Breast epithelium (tissue), 4 donors: ENCODE results near the gene IGFLR1. TPM values are rescaled to one million over a fixed set of nuclear protein-coding genes. Genes with fewer than 3 reads are reported as not detected.

Experiments
- DNase-seq, 2 donors: peaks; one replicate each; pipeline ENCODE4 v3.0.0-alpha.2; 2019; ENCODE audit warnings: low spot score in 2 of 2
- H3K27ac ChIP-seq, 2 donors: fragments of 200-600 bp; sonication (generic) in 1 of 2; one replicate each; pipeline ENCODE4 v1.5.1; 2016 to 2019; ENCODE audit warnings: mild to moderate bottlenecking in 1 of 2
- H3K27me3 ChIP-seq, 2 donors: fragments of 200-600 bp; sonication (generic) in 1 of 2; one replicate each; pipeline versions ENCODE4 v1.5.1 to v1.6.0; 2017 to 2019; ENCODE audit warnings: control low read depth in 1 of 2, mild to moderate bottlenecking in 1 of 2
- H3K36me3 ChIP-seq: fragments of 200-600 bp; one replicate; pipeline ENCODE4 v1.5.1; 2019
- H3K4me1 ChIP-seq, 2 donors: fragments of 200-600 bp; sonication (generic); one replicate each; pipeline ENCODE4 v1.5.1; 2016 to 2019; ENCODE audit warnings: control low read depth in 1 of 2
- H3K4me3 ChIP-seq, 3 donors: fragments of 200-600 bp; sonication (generic); 1 replicate in 2 of 3; 2 replicates in 1 of 3; pipeline ENCODE4 v1.5.1; 2016 to 2019; ENCODE audit warnings: mild to moderate bottlenecking in 3 of 3, moderate library complexity in 2 of 3
- H3K9me3 ChIP-seq, 2 donors: fragments of 200-600 bp; sonication (generic) in 1 of 2; one replicate each; pipeline ENCODE4 v1.5.1; 2016 to 2019; ENCODE audit warnings: control low read depth in 1 of 2
- POLR2A ChIP-seq: fragments of 450-650 bp; IDR thresholded peaks from one replicate; pipeline ENCODE4 v1.6.1; 2016; ENCODE audit warnings: antibody characterized with exemption, mild to moderate bottlenecking, moderate library complexity
- POLR2AphosphoS5 ChIP-seq, 3 donors: sonication (generic); formaldehyde crosslinking; IDR thresholded peaks; one replicate each; pipeline ENCODE4 v1.6.1; 2017; ENCODE audit warnings: antibody characterized with exemption in 3 of 3
- intact Hi-C: fragments of 100-400 bp; cut with DNase I; formaldehyde crosslinking; loops from one replicate; pipeline ENCODE4 v1.15.1; 2023; ENCODE audit warnings: low total_unique reads
- total RNA-seq, 3 donors: library from RNA; depleted of rRNA; stranded (reverse); fragments of >200 nt; gene quantifications; one replicate each; pipeline ENCODE4 v1.1.0, GENCODE V29; 2016
- TF ChIP-seq, protein P1 (sequence below), 3 donors: fragments of 450-650 bp; IDR thresholded peaks; one replicate each; pipeline ENCODE4 v1.5.1; 2016 to 2017; ENCODE audit warnings: antibody characterized with exemption in 3 of 3, mild to moderate bottlenecking in 3 of 3, moderate library complexity in 3 of 3

Gene IGFLR1
- total RNA-seq, 3 donors from 2014 or later: 8.8 to 16.1 (median 14.1) TPM

DNA sequence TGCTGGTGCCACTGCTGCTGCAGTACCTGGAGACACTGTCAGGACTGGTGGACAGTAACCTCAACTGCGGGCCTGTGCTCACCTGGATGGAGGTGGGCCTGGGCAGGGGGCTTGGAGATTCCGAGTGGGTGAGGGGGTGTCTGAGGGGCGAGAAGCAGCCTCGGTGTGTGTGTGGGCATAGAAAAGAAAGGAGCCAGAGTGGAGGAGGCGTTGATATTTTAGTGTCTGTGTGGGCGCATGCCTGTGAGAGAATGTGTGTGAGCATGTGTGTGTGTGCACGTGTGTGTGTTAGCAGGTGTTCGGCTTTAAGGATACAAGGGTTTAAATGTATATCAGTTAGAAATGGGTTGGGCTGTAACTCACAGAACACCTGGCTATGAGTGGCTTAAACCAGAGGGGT lies 36.8 kb upstream of the IGFLR1 start:
- H3K27me3 ChIP-seq: no peaks in the 10 kb centered on the region
- no peak for DNase-seq
- intact Hi-C loops: no loop called here
- H3K4me1 ChIP-seq: peaks cover 0 to 4% of the 10 kb centered on the region in 2 donors
- no peaks in the 10 kb centered on the region for H3K36me3 ChIP-seq
- no peak overlapping the region for H3K4me3 ChIP-seq
- TF ChIP-seq, protein P1, sequence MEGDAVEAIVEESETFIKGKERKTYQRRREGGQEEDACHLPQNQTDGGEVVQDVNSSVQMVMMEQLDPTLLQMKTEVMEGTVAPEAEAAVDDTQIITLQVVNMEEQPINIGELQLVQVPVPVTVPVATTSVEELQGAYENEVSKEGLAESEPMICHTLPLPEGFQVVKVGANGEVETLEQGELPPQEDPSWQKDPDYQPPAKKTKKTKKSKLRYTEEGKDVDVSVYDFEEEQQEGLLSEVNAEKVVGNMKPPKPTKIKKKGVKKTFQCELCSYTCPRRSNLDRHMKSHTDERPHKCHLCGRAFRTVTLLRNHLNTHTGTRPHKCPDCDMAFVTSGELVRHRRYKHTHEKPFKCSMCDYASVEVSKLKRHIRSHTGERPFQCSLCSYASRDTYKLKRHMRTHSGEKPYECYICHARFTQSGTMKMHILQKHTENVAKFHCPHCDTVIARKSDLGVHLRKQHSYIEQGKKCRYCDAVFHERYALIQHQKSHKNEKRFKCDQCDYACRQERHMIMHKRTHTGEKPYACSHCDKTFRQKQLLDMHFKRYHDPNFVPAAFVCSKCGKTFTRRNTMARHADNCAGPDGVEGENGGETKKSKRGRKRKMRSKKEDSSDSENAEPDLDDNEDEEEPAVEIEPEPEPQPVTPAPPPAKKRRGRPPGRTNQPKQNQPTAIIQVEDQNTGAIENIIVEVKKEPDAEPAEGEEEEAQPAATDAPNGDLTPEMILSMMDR (IDR thresholded peaks at IDR 0.05): no peak
- TF ChIP-seq POLR2A (no peak), POLR2AphosphoS5 (IDR thresholded peaks at IDR 0.05) (no peak)
- no peaks in the 10 kb centered on the region for H3K9me3 ChIP-seq
- H3K27ac ChIP-seq: no peak overlapping the region

DNA sequence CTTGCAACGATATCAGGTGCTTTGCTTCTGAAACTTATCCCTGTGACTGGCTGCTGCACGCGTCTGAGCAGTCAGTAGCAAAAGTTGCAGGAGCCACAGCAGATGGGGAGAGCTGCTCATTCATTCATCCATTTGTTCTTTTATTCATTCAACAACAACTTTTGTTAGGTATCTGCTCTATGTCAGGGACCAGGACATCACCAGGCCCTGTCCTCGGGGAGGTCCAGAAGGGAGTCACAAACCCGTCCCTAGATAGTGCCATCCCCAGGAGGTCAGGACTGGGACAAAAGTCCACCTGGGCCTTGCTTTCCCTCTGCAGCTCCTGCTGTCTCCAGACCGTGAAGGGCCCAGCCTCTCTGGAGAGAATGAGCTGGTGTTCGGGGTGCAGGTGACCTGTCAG lies 35.7 kb upstream of the IGFLR1 start:
- Histone ChIP-seq H3K9me3 (no peaks in the 10 kb centered on the region), H3K36me3 (no peaks in the 10 kb centered on the region), H3K4me3 (no peak overlapping the region), H3K27me3 (no peaks in the 10 kb centered on the region), H3K4me1 (peaks cover 0 to 4% of the 10 kb centered on the region in 2 donors), H3K27ac (no peak overlapping the region)
- intact Hi-C loops: no loop called here
- TF ChIP-seq, protein P1 (IDR thresholded peaks at IDR 0.05): no peak
- no peak for TF ChIP-seq POLR2AphosphoS5 (IDR thresholded peaks at IDR 0.05)
- no peak for TF ChIP-seq POLR2A
- no peak for DNase-seq

DNA sequence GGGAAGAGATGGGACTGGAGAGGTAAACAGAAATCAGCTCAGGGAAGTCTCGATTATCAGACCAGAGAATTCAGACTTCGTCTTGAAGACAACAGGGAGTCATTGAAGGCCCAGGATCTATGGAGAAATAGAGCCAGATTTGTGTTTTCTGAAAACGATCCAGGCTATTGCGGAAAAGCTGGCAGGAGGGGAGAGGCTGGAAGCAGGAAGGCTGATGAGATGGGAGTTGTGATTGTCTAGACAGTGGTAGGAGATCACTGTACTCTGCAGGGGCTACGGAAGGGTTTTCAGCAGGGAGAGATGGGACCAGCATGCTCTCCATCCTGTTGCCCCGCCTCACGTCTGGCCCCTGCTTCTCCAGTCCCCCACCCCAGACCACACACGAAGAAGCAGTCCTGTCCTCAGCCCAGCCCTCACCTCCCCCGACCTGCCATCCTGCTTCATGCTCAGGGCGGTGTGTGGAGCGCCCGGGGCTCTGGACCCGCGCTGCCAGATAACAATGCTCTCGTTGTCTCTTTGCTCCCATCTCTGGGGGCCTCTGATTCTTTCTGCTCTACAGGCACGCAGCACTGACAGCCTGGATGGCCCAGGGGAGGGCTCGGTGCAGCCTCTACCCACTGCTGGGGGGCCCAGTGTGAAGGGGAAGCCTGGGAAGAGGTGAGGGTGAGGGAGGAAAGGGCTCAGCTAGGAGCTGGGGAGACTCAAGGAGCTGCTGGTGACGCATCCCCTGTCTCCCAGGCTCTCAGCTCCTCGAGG lies 35.0 kb upstream of the IGFLR1 start:
- DNase-seq: no peak
- TF ChIP-seq POLR2A (no peak), POLR2AphosphoS5 (IDR thresholded peaks at IDR 0.05) (no peak)
- TF ChIP-seq, protein P1 (IDR thresholded peaks at IDR 0.05): no peak
- peaks cover 0 to 4% of the 10 kb centered on the region in 2 donors for H3K4me1 ChIP-seq
- intact Hi-C loops: no loop called here
- no peak overlapping the region for H3K27ac ChIP-seq
- no peaks in the 10 kb centered on the region for H3K9me3 ChIP-seq
- H3K36me3 ChIP-seq: no peaks in the 10 kb centered on the region
- no peak overlapping the region for H3K4me3 ChIP-seq
- H3K27me3 ChIP-seq: no peaks in the 10 kb centered on the region

DNA sequence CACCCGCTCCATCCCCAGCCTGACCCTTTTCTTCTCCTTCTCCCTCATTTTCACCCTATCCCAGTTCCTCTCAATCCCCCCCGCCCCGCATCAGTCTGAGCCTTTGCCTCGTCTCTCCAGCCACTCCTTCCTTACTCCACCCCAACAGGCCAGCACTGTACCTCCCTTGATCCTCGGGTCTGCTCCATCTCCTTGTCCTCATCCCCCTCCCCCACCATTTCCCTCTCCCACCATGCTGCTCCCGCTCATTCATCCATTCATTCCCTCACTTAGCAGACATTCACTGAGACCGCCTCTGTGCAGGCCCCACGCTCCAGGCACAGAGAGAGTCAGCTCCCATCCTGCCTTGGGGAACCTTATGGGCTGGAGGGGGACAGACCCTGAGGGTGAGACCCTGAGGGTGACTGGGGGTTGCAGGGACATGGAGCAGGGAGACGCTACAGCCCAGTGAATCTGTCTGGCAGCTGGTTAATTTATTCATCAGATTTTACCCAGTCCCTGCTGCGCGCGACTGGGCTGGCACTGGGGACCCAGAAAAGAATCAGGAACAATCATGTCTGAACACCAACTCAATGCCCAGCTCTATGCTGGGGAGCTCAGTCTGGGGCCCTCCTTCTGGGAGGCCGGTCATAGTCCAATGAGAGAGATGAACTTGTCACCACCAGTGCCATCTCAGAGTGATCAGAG lies 34.0 kb upstream of the IGFLR1 start:
- TF ChIP-seq POLR2A: no peak
- TF ChIP-seq, protein P1 (IDR thresholded peaks at IDR 0.05): no peak
- TF ChIP-seq POLR2AphosphoS5 (IDR thresholded peaks at IDR 0.05): no peak
- no peaks in the 10 kb centered on the region for H3K36me3 ChIP-seq
- intact Hi-C loops: no loop called here

More for the DNA sequence above, 34.0 kb upstream of the IGFLR1 start:
- no peaks in the 10 kb centered on the region for H3K9me3 ChIP-seq
- H3K27me3 ChIP-seq: no peaks in the 10 kb centered on the region
- peak overlapping the region; percentile 72 to 82 (median 79) for H3K4me3 ChIP-seq
- peaks cover 0 to 4% of the 10 kb centered on the region in 2 donors for H3K4me1 ChIP-seq
- no peak for DNase-seq
- H3K27ac ChIP-seq: no peak overlapping the region
